GM12878 (cell line): ENCODE data around the gene RSPO3. TPM values are rescaled to one million over a fixed set of nuclear protein-coding genes. Genes with fewer than 3 reads are reported as not detected.

Experiments used
- ATAC-seq: fragments of 200-7000 bp; cut with Tn5 transposase; 3 replicates; pipeline ENCODE4 v1.9.1; 2020; ENCODE audit warnings: mild to moderate bottlenecking, moderate library complexity
- BruUV-seq: library from RNA; stranded (reverse); fragments of 400-500 nt; replicated peaks from 2 replicates; lab custom pipeline; 2021; lab: Mats Ljungman, UMichigan
- CTCF ChIA-PET: fragments of 300-600 bp; sonication (Branson Sonifier 250); formaldehyde crosslinking; extraction: SDS; loops from one replicate; lab custom pipeline; 2021; ENCODE audit warnings: inconsistent platforms; lab: Yijun Ruan, JAX
- POLR2A ChIA-PET: fragments of 350-600 bp; formaldehyde crosslinking; extraction: SDS; loops from one replicate; lab custom pipeline; 2021; ENCODE audit warnings: inconsistent platforms; lab: Charles Lee
- RAD21 ChIA-PET: fragments of 300-600 bp; sonication (Branson Sonifier 250); formaldehyde crosslinking; loops from one replicate; lab custom pipeline; 2023; ENCODE audit warnings: antibody characterized with exemption; ENCODE audit not compliant: unreplicated experiment; lab: Charles Lee
- SMC1A ChIA-PET: fragments of 300-600 bp; sonication (Branson Sonifier 250); formaldehyde crosslinking; loops from one replicate; lab custom pipeline; 2023; ENCODE audit not compliant: unreplicated experiment, uncharacterized antibody; lab: Charles Lee
- DNase-seq: peaks from one replicate; pipeline ENCODE4 v3.0.0-alpha.2; 2011; ENCODE audit warnings: low read depth, low spot score
- FAIRE-seq: peaks from 3 replicates; lab custom pipeline; 2011; peaks lifted over from hg19 to GRCh38; lab: Jason Lieb, UNC
- H2AFZ ChIP-seq: 2 replicates; pipeline ENCODE4 v1.6.0; 2011; ENCODE audit warnings: low read depth, low read length, control low read depth; ENCODE audit not compliant: control insufficient read depth
- H3K27ac ChIP-seq: 2 replicates; pipeline ENCODE4 v1.5.1; 2011; ENCODE audit warnings: control low read depth; ENCODE audit not compliant: control insufficient read depth, insufficient read depth
- H3K27me3 ChIP-seq, 2 experiments: replicated peaks in 1 of 2; 2 replicates each; pipeline versions ENCODE4 v1.6.0 to v1.6.1; 2011; ENCODE audit warnings: low read length in 1 of 2; ENCODE audit not compliant: control insufficient read depth in 2 of 2, insufficient read depth in 2 of 2
- H3K36me3 ChIP-seq, 2 experiments: 2 replicates each; pipeline ENCODE4 v1.5.1; 2011; ENCODE audit warnings: low read length in 1 of 2; ENCODE audit not compliant: control insufficient read depth in 2 of 2, insufficient read depth in 2 of 2
- H3K4me1 ChIP-seq: 2 replicates; pipeline ENCODE4 v1.6.1; 2011; ENCODE audit warnings: mild to moderate bottlenecking, low read length, moderate library complexity, mixed read lengths; ENCODE audit not compliant: control insufficient read depth, insufficient read depth
- H3K4me2 ChIP-seq: 2 replicates; pipeline ENCODE4 v1.6.0; 2011; ENCODE audit warnings: control low read depth; ENCODE audit not compliant: control insufficient read depth, insufficient read depth
- H3K4me3 ChIP-seq: fragments of 200-600 bp; sonication (generic); 2 replicates; pipeline ENCODE4 v1.5.1; 2016
- H3K79me2 ChIP-seq: 2 replicates; pipeline ENCODE4 v1.6.0; 2011; ENCODE audit warnings: low read length; ENCODE audit not compliant: control insufficient read depth, insufficient read depth
- H3K9ac ChIP-seq: 2 replicates; pipeline ENCODE4 v1.8.0; 2011; ENCODE audit warnings: low read length, control low read depth, mixed read lengths; ENCODE audit not compliant: control insufficient read depth, insufficient read depth
- H3K9me3 ChIP-seq: replicated peaks from 3 replicates; pipeline ENCODE4 v1.5.1; 2011; ENCODE audit warnings: mild to moderate bottlenecking, low read length; ENCODE audit not compliant: control insufficient read depth, insufficient read depth
- H4K20me1 ChIP-seq: 2 replicates; pipeline ENCODE4 v1.6.0; 2011; ENCODE audit not compliant: control insufficient read depth, insufficient read depth
- ATF2 ChIP-seq: IDR thresholded peaks from 2 replicates; pipeline ENCODE4 v1.6.1; 2012; ENCODE audit warnings: low read length, inconsistent platforms
- BHLHE40 ChIP-seq, 2 experiments: fragments of 450-650 bp in 1 of 2; IDR thresholded peaks; 2 replicates each; pipeline ENCODE4 v1.6.1; 2011 to 2017; ENCODE audit warnings: low read depth in 2 of 2, borderline replicate concordance in 1 of 2, improper control_type of control experiment in 1 of 2, low read length in 1 of 2, mild to moderate bottlenecking in 1 of 2
- CBX3 ChIP-seq: fragments of 200-600 bp; sonication (generic); IDR thresholded peaks from 2 replicates; pipeline ENCODE4 v1.6.1; 2016; ENCODE audit warnings: low read depth, borderline replicate concordance
- ESRRA ChIP-seq: IDR thresholded peaks from 2 replicates; pipeline ENCODE4 v1.6.1; 2012; ENCODE audit warnings: mild to moderate bottlenecking, low read length, improper control_type of control experiment
- FOXM1 ChIP-seq: IDR thresholded peaks from 2 replicates; pipeline ENCODE4 v1.6.1; 2012; ENCODE audit warnings: low read depth, mild to moderate bottlenecking, inconsistent platforms, low read length, moderate library complexity
- HDAC2 ChIP-seq: fragments of 200-600 bp; sonication (generic); IDR thresholded peaks from 2 replicates; pipeline ENCODE4 v1.6.1; 2017
- MXI1 ChIP-seq: fragments of 150-350 bp; IDR thresholded peaks from 2 replicates; pipeline ENCODE4 v1.6.1; 2011; ENCODE audit warnings: low read depth, mild to moderate bottlenecking, inconsistent platforms, low read length, improper control_type of control experiment
- NFXL1 ChIP-seq: fragments of 450-650 bp; IDR thresholded peaks from 2 replicates; pipeline ENCODE4 v1.6.1; 2017; ENCODE audit warnings: antibody characterized with exemption, mild to moderate bottlenecking, borderline replicate concordance
- NKRF ChIP-seq: fragments of 450-650 bp; conservative IDR thresholded peaks from 2 replicates; pipeline ENCODE4 v1.6.1; 2017; ENCODE audit warnings: mild to moderate bottlenecking, moderate library complexity
- PBX3 ChIP-seq: IDR thresholded peaks from 2 replicates; pipeline ENCODE4 v1.6.1; 2011; ENCODE audit warnings: mild to moderate bottlenecking, low read depth, low read length, moderate library complexity; ENCODE audit not compliant: insufficient replicate concordance
- PKNOX1 ChIP-seq: fragments of 450-650 bp; IDR thresholded peaks from 2 replicates; pipeline ENCODE4 v1.6.1; 2016; ENCODE audit warnings: mild to moderate bottlenecking
- STAT3 ChIP-seq: IDR thresholded peaks from 2 replicates; pipeline ENCODE4 v1.6.1; 2011; ENCODE audit warnings: low read depth, low read length, improper control_type of control experiment
- ZSCAN29 ChIP-seq: fragments of 450-650 bp; IDR thresholded peaks from 2 replicates; pipeline ENCODE4 v1.6.1; 2017; ENCODE audit warnings: mild to moderate bottlenecking, moderate library complexity
- WGBS: methylation state at CpG from one replicate; pipeline ENCODE4 v1.1.6; 2016; ENCODE audit warnings: low lambda C conversion rate; ENCODE audit not compliant: insufficient replicate concordance, insufficient coverage; ENCODE audit errors: missing lambda C conversion rate; 5-methylcytosine and 5-hydroxymethylcytosine counted together
- in situ Hi-C: fragments of 300-500 bp; cut with MboI; formaldehyde crosslinking; loops from 9 replicates; pipeline ENCODE4 v1.14.3; 2018; ENCODE audit warnings: mixed read lengths
- intact Hi-C: fragments of 100-400 bp; cut with micrococcal nuclease; formaldehyde crosslinking; loops from one replicate; pipeline ENCODE4 v1.14.2; 2022; ENCODE audit not compliant: unreplicated experiment
- polyA plus RNA-seq, 11 experiments: library from polyadenylated mRNA; depleted of rRNA in 4 of 11; unstranded in 6 of 11; stranded (reverse) in 5 of 11; fragments of >200 nt; fragmentation: Nextera tagmentation in 4 of 11; fragmentation: Illumina TruSeq in 1 of 11; extraction: Ambion mirVana in 4 of 11; extraction: Trizol in 1 of 11; gene quantifications; 1 replicate in 1 of 11; 2 replicates in 10 of 11; pipeline versions ENCODE4 v1.2.1 to v1.2.3, GENCODE V29; 2011 to 2016; ENCODE audit warnings: inconsistent platforms in 2 of 11, missing spikeins in 2 of 11, low read depth in 1 of 11
- total RNA-seq, 4 experiments: library from RNA; depleted of rRNA in 3 of 4; stranded (reverse); fragments of >200 nt in 3 of 4; fragmentation: Illumina TruSeq in 1 of 4; extraction: Trizol in 1 of 4; gene quantifications; 2 replicates each; pipeline versions ENCODE4 v1.2.1 to v1.2.3, GENCODE V29; 2013 to 2021

RSPO3 gene
- total and polyA plus RNA-seq, 10 of the 15 experiments (the other 5 are each of a cell fraction or from before 2014, with no cell fraction given): 0.16 TPM; not detected in 9

- no TSS peak for BruUV-seq
Observed at GRCh38 chr6:127205036-127205435, 86.6 kb downstream of the RSPO3 start.

GRCh38 chr6:127206531-127207095 lies 88.1 kb downstream of the RSPO3 start:
- in situ Hi-C loops (no loop called here), intact Hi-C loops (no loop called here)
- no peaks in the 10 kb centered on the region for H3K9me3 ChIP-seq
- H3K4me3 ChIP-seq: no peak overlapping the region
- ATAC-seq (no peak), DNase-seq (no peak), FAIRE-seq (no peak)
- RAD21 ChIA-PET: no interaction called here
- SMC1A ChIA-PET: no interaction called here
- POLR2A ChIA-PET: no interaction called here
- H3K9ac ChIP-seq: no peak overlapping the region
- no peaks in the 10 kb centered on the region for H3K36me3 ChIP-seq
- no peak overlapping the region for H3K27ac ChIP-seq
- CTCF ChIA-PET: no interaction called here
- no peaks in the 10 kb centered on the region for H3K4me1 ChIP-seq
- H4K20me1 ChIP-seq: no peaks in the 10 kb centered on the region
- no TSS peak for BruUV-seq
- H3K79me2 ChIP-seq: no peaks in the 10 kb centered on the region
- no peak overlapping the region for H3K4me2 ChIP-seq
- no peak overlapping the region for H2AFZ ChIP-seq
- H3K27me3 ChIP-seq: no peaks in the 10 kb centered on the region
- no peak for TF ChIP-seq NKRF
- TF ChIP-seq STAT3: no peak
- no peak for TF ChIP-seq BHLHE40 (IDR thresholded peaks at IDR 0.05; ENCODE audit: borderline replicate concordance in 1 of 2, low read depth in 2 of 2, low read length in 1 of 2)
- TF ChIP-seq ZSCAN29: no peak
- no peak for TF ChIP-seq FOXM1
- TF ChIP-seq PBX3: no peak
- TF ChIP-seq ATF2: no peak
- TF ChIP-seq PKNOX1: no peak
- TF ChIP-seq ESRRA: no peak
- no peak for TF ChIP-seq CBX3
- no peak for TF ChIP-seq HDAC2
- no peak for TF ChIP-seq NFXL1

More at GRCh38 chr6:127205036-127205435, 86.6 kb downstream of the RSPO3 start:
- POLR2A ChIA-PET: no interaction called here
- FAIRE-seq: no peak
- no peaks in the 10 kb centered on the region for H3K27me3 ChIP-seq
- WGBS: 22% methylated on average over 2 of the region's 2 CpGs
- H3K9me3 ChIP-seq: no peaks in the 10 kb centered on the region
- no peak overlapping the region for H3K4me3 ChIP-seq
- no peak overlapping the region for H2AFZ ChIP-seq
- no peak overlapping the region for H3K4me2 ChIP-seq
- no peak for DNase-seq
- in situ Hi-C loops (no loop called here), intact Hi-C loops (no loop called here)
- ATAC-seq: no peak
- H3K36me3 ChIP-seq: no peaks in the 10 kb centered on the region
- SMC1A ChIA-PET: interaction anchor here (1.6 kb wide), 1 partner anchor 12 kb away, joined by 3 read pairs; no protein-coding TSS in a partner anchor
- CTCF ChIA-PET: no interaction called here
- no peaks in the 10 kb centered on the region for H3K79me2 ChIP-seq
- no peak overlapping the region for H3K27ac ChIP-seq
- H4K20me1 ChIP-seq: no peaks in the 10 kb centered on the region
- no peak overlapping the region for H3K9ac ChIP-seq
- TF ChIP-seq MXI1: no peak
- H3K4me1 ChIP-seq: no peaks in the 10 kb centered on the region
- RAD21 ChIA-PET: no interaction called here
